GM12878 (cell line): Measurements from ENCODE around the gene CPNE9. TPM values are rescaled to one million over a fixed set of nuclear protein-coding genes. Genes with fewer than 3 reads are reported as not detected.
A peak's percentile ranks its signal among the peaks of the same experiment; 100 is the strongest.

Source experiments
- ATAC-seq: fragments of 200-7000 bp; cut with Tn5 transposase; 3 replicates; pipeline ENCODE4 v1.9.1; 2020; ENCODE audit warnings: mild to moderate bottlenecking, moderate library complexity
- BruUV-seq: library from RNA; stranded (reverse); fragments of 400-500 nt; replicated peaks from 2 replicates; lab custom pipeline; 2021; lab: Mats Ljungman, UMichigan
- CTCF ChIA-PET: fragments of 300-600 bp; sonication (Branson Sonifier 250); formaldehyde crosslinking; extraction: SDS; loops from one replicate; lab custom pipeline; 2021; ENCODE audit warnings: inconsistent platforms; lab: Yijun Ruan, JAX
- POLR2A ChIA-PET: fragments of 350-600 bp; formaldehyde crosslinking; extraction: SDS; loops from one replicate; lab custom pipeline; 2021; ENCODE audit warnings: inconsistent platforms; lab: Charles Lee
- RAD21 ChIA-PET: fragments of 300-600 bp; sonication (Branson Sonifier 250); formaldehyde crosslinking; loops from one replicate; lab custom pipeline; 2023; ENCODE audit warnings: antibody characterized with exemption; ENCODE audit not compliant: unreplicated experiment; lab: Charles Lee
- SMC1A ChIA-PET: fragments of 300-600 bp; sonication (Branson Sonifier 250); formaldehyde crosslinking; loops from one replicate; lab custom pipeline; 2023; ENCODE audit not compliant: unreplicated experiment, uncharacterized antibody; lab: Charles Lee
- DNase-seq: peaks from one replicate; pipeline ENCODE4 v3.0.0-alpha.2; 2011; ENCODE audit warnings: low read depth, low spot score
- FAIRE-seq: peaks from 3 replicates; lab custom pipeline; 2011; peaks lifted over from hg19 to GRCh38; lab: Jason Lieb, UNC
- H2AFZ ChIP-seq: 2 replicates; pipeline ENCODE4 v1.6.0; 2011; ENCODE audit warnings: low read depth, low read length, control low read depth; ENCODE audit not compliant: control insufficient read depth
- H3K27ac ChIP-seq: 2 replicates; pipeline ENCODE4 v1.5.1; 2011; ENCODE audit warnings: control low read depth; ENCODE audit not compliant: control insufficient read depth, insufficient read depth
- H3K27me3 ChIP-seq, 2 experiments: replicated peaks in 1 of 2; 2 replicates each; pipeline versions ENCODE4 v1.6.0 to v1.6.1; 2011; ENCODE audit warnings: low read length in 1 of 2; ENCODE audit not compliant: control insufficient read depth in 2 of 2, insufficient read depth in 2 of 2
- H3K36me3 ChIP-seq, 2 experiments: 2 replicates each; pipeline ENCODE4 v1.5.1; 2011; ENCODE audit warnings: low read length in 1 of 2; ENCODE audit not compliant: control insufficient read depth in 2 of 2, insufficient read depth in 2 of 2
- H3K4me1 ChIP-seq: 2 replicates; pipeline ENCODE4 v1.6.1; 2011; ENCODE audit warnings: mild to moderate bottlenecking, low read length, moderate library complexity, mixed read lengths; ENCODE audit not compliant: control insufficient read depth, insufficient read depth
- H3K4me2 ChIP-seq: 2 replicates; pipeline ENCODE4 v1.6.0; 2011; ENCODE audit warnings: control low read depth; ENCODE audit not compliant: control insufficient read depth, insufficient read depth
- H3K4me3 ChIP-seq: fragments of 200-600 bp; sonication (generic); 2 replicates; pipeline ENCODE4 v1.5.1; 2016
- H3K79me2 ChIP-seq: 2 replicates; pipeline ENCODE4 v1.6.0; 2011; ENCODE audit warnings: low read length; ENCODE audit not compliant: control insufficient read depth, insufficient read depth
- H3K9ac ChIP-seq: 2 replicates; pipeline ENCODE4 v1.8.0; 2011; ENCODE audit warnings: low read length, control low read depth, mixed read lengths; ENCODE audit not compliant: control insufficient read depth, insufficient read depth
- H3K9me3 ChIP-seq: replicated peaks from 3 replicates; pipeline ENCODE4 v1.5.1; 2011; ENCODE audit warnings: mild to moderate bottlenecking, low read length; ENCODE audit not compliant: control insufficient read depth, insufficient read depth
- H4K20me1 ChIP-seq: 2 replicates; pipeline ENCODE4 v1.6.0; 2011; ENCODE audit not compliant: control insufficient read depth, insufficient read depth
- CEBPB ChIP-seq, 2 experiments: fragments of 150-350 bp in 1 of 2; IDR thresholded peaks; 2 replicates each; pipeline ENCODE4 v1.6.1; 2012 to 2014; ENCODE audit warnings: low read depth in 2 of 2, low read length in 2 of 2, borderline replicate concordance in 1 of 2, inconsistent platforms in 1 of 2
- ETV6 ChIP-seq, 2 experiments: fragments of 450-650 bp in 1 of 2; IDR thresholded peaks in 1 of 2; conservative IDR thresholded peaks in 1 of 2; 2 replicates each; pipeline ENCODE4 v1.6.1; 2014; ENCODE audit warnings: antibody characterized with exemption in 1 of 2, borderline replicate concordance in 1 of 2, low read depth in 1 of 2, mild to moderate bottlenecking in 1 of 2, moderate library complexity in 1 of 2
- FOXK2 ChIP-seq: fragments of 450-650 bp; IDR thresholded peaks from 2 replicates; pipeline ENCODE4 v1.6.1; 2017; ENCODE audit warnings: mild to moderate bottlenecking, moderate library complexity
- NBN ChIP-seq: fragments of 450-650 bp; IDR thresholded peaks from 2 replicates; pipeline ENCODE4 v1.6.1; 2016
- NFIC ChIP-seq: IDR thresholded peaks from 2 replicates; pipeline ENCODE4 v1.6.1; 2012; ENCODE audit warnings: low read depth, mild to moderate bottlenecking, inconsistent platforms, low read length, moderate library complexity
- NFYA ChIP-seq: IDR thresholded peaks from 2 replicates; pipeline ENCODE4 v1.6.1; 2011; ENCODE audit warnings: low read depth, mild to moderate bottlenecking, low read length, improper control_type of control experiment, borderline replicate concordance
- POLR2A ChIP-seq: IDR thresholded peaks from 2 replicates; pipeline ENCODE4 v1.6.1; 2011; ENCODE audit warnings: low read depth, mild to moderate bottlenecking, low read length
- POLR2AphosphoS2 ChIP-seq: IDR thresholded peaks from 2 replicates; pipeline ENCODE4 v1.6.1; 2011; ENCODE audit warnings: low read depth, mild to moderate bottlenecking, low read length, improper control_type of control experiment, moderate library complexity
- RCOR1 ChIP-seq: conservative IDR thresholded peaks from 2 replicates; pipeline ENCODE4 v1.6.1; 2012; ENCODE audit warnings: low read depth, low read length, improper control_type of control experiment
- SIN3A ChIP-seq: IDR thresholded peaks from 2 replicates; pipeline ENCODE4 v1.6.1; 2012; ENCODE audit warnings: low read depth, low read length, improper control_type of control experiment
- SMAD5 ChIP-seq: IDR thresholded peaks from 2 replicates; pipeline ENCODE4 v1.6.1; 2016; ENCODE audit warnings: antibody characterized with exemption, low read depth
- TAF1 ChIP-seq: IDR thresholded peaks from 2 replicates; pipeline ENCODE4 v1.6.1; 2011; ENCODE audit warnings: mild to moderate bottlenecking, low read depth, low read length, borderline replicate concordance
- WRNIP1 ChIP-seq: IDR thresholded peaks from 2 replicates; pipeline ENCODE4 v1.6.1; 2011; ENCODE audit warnings: low read depth, low read length, improper control_type of control experiment, borderline replicate concordance
- YY1 ChIP-seq: IDR thresholded peaks from 2 replicates; pipeline ENCODE4 v1.6.1; 2011; ENCODE audit warnings: low read depth, mild to moderate bottlenecking, low read length
- ZNF207 ChIP-seq: fragments of 450-650 bp; IDR thresholded peaks from 2 replicates; pipeline ENCODE4 v1.6.1; 2014; ENCODE audit warnings: antibody characterized with exemption, mild to moderate bottlenecking, borderline replicate concordance
- WGBS: methylation state at CpG from one replicate; pipeline ENCODE4 v1.1.6; 2016; ENCODE audit warnings: low lambda C conversion rate; ENCODE audit not compliant: insufficient replicate concordance, insufficient coverage; ENCODE audit errors: missing lambda C conversion rate; 5-methylcytosine and 5-hydroxymethylcytosine counted together
- in situ Hi-C: fragments of 300-500 bp; cut with MboI; formaldehyde crosslinking; loops from 9 replicates; pipeline ENCODE4 v1.14.3; 2018; ENCODE audit warnings: mixed read lengths
- intact Hi-C: fragments of 100-400 bp; cut with micrococcal nuclease; formaldehyde crosslinking; loops from one replicate; pipeline ENCODE4 v1.14.2; 2022; ENCODE audit not compliant: unreplicated experiment
- polyA plus RNA-seq, 11 experiments: library from polyadenylated mRNA; depleted of rRNA in 4 of 11; unstranded in 6 of 11; stranded (reverse) in 5 of 11; fragments of >200 nt; fragmentation: Nextera tagmentation in 4 of 11; fragmentation: Illumina TruSeq in 1 of 11; extraction: Ambion mirVana in 4 of 11; extraction: Trizol in 1 of 11; gene quantifications; 1 replicate in 1 of 11; 2 replicates in 10 of 11; pipeline versions ENCODE4 v1.2.1 to v1.2.3, GENCODE V29; 2011 to 2016; ENCODE audit warnings: inconsistent platforms in 2 of 11, missing spikeins in 2 of 11, low read depth in 1 of 11
- total RNA-seq, 4 experiments: library from RNA; depleted of rRNA in 3 of 4; stranded (reverse); fragments of >200 nt in 3 of 4; fragmentation: Illumina TruSeq in 1 of 4; extraction: Trizol in 1 of 4; gene quantifications; 2 replicates each; pipeline versions ENCODE4 v1.2.1 to v1.2.3, GENCODE V29; 2013 to 2021
- TF ChIP-seq, protein P1 (sequence below): fragments of 450-650 bp; IDR thresholded peaks from 2 replicates; pipeline ENCODE4 v1.6.1; 2016; ENCODE audit warnings: mild to moderate bottlenecking
- TF ChIP-seq, protein P2 (sequence below): IDR thresholded peaks from 2 replicates; pipeline ENCODE4 v1.6.1; 2011; ENCODE audit warnings: borderline replicate concordance, low read depth, mild to moderate bottlenecking, moderate library complexity, low read length; ENCODE audit not compliant: insufficient read depth, poor library complexity, severe bottlenecking

Gene CPNE9
- total and polyA plus RNA-seq, 10 of the 15 experiments (the other 5 are each of a cell fraction or from before 2014, with no cell fraction given) = 0.02 to 0.12 (median 0.05) TPM; not detected in 7

DNA sequence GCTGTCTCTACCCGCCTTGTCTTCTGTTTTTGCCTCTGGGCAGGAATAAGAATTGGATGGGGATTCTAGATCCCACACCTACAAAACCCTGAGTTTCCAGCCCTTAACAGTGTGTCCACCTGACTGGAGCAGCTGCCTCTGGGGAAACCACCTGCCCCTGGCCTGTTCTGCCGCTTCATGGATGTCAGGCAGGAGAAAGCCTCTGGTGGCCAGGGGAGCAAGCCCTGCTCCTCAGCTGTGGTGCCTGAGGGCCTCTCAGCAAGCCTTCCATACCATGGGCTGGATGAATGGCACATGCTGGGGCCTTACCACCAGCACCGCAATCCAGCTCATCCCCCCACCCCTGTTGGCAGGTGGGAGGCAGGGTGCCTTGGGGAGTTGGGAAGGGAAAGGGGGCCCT is 5.3 kb upstream of the CPNE9 start:
- DNase-seq = no peak
- SMC1A ChIA-PET = no interaction called here
- Histone ChIP-seq H3K27me3 (no peaks in the 10 kb centered on the region), H3K36me3 (peaks cover 11 to 15% of the 10 kb centered on the region in 2 experiments; a peak in 3 of 4 replicates), H3K9me3 (no peaks in the 10 kb centered on the region), H2AFZ (no peak overlapping the region), H4K20me1 (no peaks in the 10 kb centered on the region), H3K4me3 (no peak overlapping the region), H3K9ac (no peak overlapping the region), H3K27ac (no peak overlapping the region), H3K4me2 (no peak overlapping the region), H3K79me2 (no peaks in the 10 kb centered on the region), H3K4me1 (no peaks in the 10 kb centered on the region)
- intact Hi-C loops = no loop called here
- ATAC-seq = no peak
- WGBS = 95% methylated on average over 3 of the region's 3 CpGs
- no TSS peak for BruUV-seq
- RAD21 ChIA-PET = interaction anchor here (0.8 kb wide), 1 partner anchor 194 kb away, joined by 3 read pairs; no protein-coding TSS in a partner anchor
- CTCF ChIA-PET = no interaction called here
- in situ Hi-C loops = no loop called here
- no peak for TF ChIP-seq FOXK2
- peak; percentile 52 for TF ChIP-seq POLR2A
- no peak for FAIRE-seq
- POLR2A ChIA-PET = no interaction called here

GRCh38 chr3:9700536-9700935 is 3.1 kb upstream of the CPNE9 start:
- in situ Hi-C loops (no loop called here), intact Hi-C loops (no loop called here)
- ChIA-PET CTCF (interaction anchor here (1.0 kb wide), 1 partner anchor 197 kb away, joined by 5 read pairs; no protein-coding TSS in a partner anchor), POLR2A (no interaction called here), SMC1A (interaction anchor here (0.6 kb wide), 1 partner anchor 326 kb away, joined by 3 read pairs; no protein-coding TSS in a partner anchor), RAD21 (interaction anchor here (0.8 kb wide), 1 partner anchor 53 kb away, joined by 3 read pairs; no protein-coding TSS in a partner anchor)
- Histone ChIP-seq H3K9ac (no peak overlapping the region), H2AFZ (no peak overlapping the region), H4K20me1 (no peaks in the 10 kb centered on the region), H3K79me2 (no peaks in the 10 kb centered on the region), H3K27me3 (peaks cover 0 to 3% of the 10 kb centered on the region in 2 experiments; a peak in 1 of 4 replicates), H3K9me3 (no peaks in the 10 kb centered on the region), H3K4me2 (no peak overlapping the region), H3K27ac (no peak overlapping the region), H3K36me3 (peaks cover 9 to 10% of the 10 kb centered on the region in 2 experiments; a peak in 3 of 4 replicates), H3K4me3 (no peak overlapping the region), H3K4me1 (no peaks in the 10 kb centered on the region)
- no peak for TF ChIP-seq SMAD5
- TF ChIP-seq CEBPB (IDR thresholded peaks at IDR 0.05; ENCODE audit: borderline replicate concordance in 1 of 2, low read depth in 2 of 2, low read length in 2 of 2) = no peak
- no peak for TF ChIP-seq YY1
- no peak for TF ChIP-seq NBN
- TF ChIP-seq RCOR1 = no peak
- TF ChIP-seq TAF1 = no peak
- no peak for TF ChIP-seq ZNF207
- TF ChIP-seq WRNIP1 = no peak
- no peak for TF ChIP-seq SIN3A
- TF ChIP-seq, protein P1, sequence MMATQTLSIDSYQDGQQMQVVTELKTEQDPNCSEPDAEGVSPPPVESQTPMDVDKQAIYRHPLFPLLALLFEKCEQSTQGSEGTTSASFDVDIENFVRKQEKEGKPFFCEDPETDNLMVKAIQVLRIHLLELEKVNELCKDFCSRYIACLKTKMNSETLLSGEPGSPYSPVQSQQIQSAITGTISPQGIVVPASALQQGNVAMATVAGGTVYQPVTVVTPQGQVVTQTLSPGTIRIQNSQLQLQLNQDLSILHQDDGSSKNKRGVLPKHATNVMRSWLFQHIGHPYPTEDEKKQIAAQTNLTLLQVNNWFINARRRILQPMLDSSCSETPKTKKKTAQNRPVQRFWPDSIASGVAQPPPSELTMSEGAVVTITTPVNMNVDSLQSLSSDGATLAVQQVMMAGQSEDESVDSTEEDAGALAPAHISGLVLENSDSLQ = no peak
- no peak for TF ChIP-seq NFIC
- TF ChIP-seq ETV6 (conservative IDR thresholded peaks at IDR 0.05 in 1 of 2, IDR thresholded peaks at IDR 0.05 in 1 of 2; ENCODE audit: borderline replicate concordance in 1 of 2, low read depth in 1 of 2) = no peak
- TF ChIP-seq, protein P2, sequence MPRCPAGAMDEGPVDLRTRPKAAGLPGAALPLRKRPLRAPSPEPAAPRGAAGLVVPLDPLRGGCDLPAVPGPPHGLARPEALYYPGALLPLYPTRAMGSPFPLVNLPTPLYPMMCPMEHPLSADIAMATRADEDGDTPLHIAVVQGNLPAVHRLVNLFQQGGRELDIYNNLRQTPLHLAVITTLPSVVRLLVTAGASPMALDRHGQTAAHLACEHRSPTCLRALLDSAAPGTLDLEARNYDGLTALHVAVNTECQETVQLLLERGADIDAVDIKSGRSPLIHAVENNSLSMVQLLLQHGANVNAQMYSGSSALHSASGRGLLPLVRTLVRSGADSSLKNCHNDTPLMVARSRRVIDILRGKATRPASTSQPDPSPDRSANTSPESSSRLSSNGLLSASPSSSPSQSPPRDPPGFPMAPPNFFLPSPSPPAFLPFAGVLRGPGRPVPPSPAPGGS = no peak
- TF ChIP-seq POLR2AphosphoS2 = no peak
- TF ChIP-seq NFYA = no peak
- DNase-seq (no peak), ATAC-seq (no peak), FAIRE-seq (no peak)
- WGBS = 73% methylated on average over 2 of the region's 2 CpGs
- BruUV-seq = no TSS peak
